ENCODE results near the gene EIPR1.

Gene EIPR1

GRCh38 chr2:3342324-3342723, 35.3 kb downstream of the EIPR1 start:
- DNase-seq: no peak
- H3K27me3 ChIP-seq (ENCODE audit: insufficient read depth, low read length, poor library complexity): no peaks in the 10 kb centered on the region
- no peak overlapping the region for H3K23ac ChIP-seq (ENCODE audit: low read length)
- H3K4me3 ChIP-seq (ENCODE audit: low read length): no peak overlapping the region
- H2BK120ac ChIP-seq (ENCODE audit: low read depth, low read length): no peak overlapping the region
- H2BK5ac ChIP-seq (ENCODE audit: low read length): no peak overlapping the region
- H3K4ac ChIP-seq (ENCODE audit: low read depth, low read length): no peak overlapping the region
- H3K79me2 ChIP-seq (ENCODE audit: control insufficient read depth, insufficient read depth, low read length): no peaks in the 10 kb centered on the region
- no peak overlapping the region for H4K5ac ChIP-seq (ENCODE audit: low read length)
- H3K56ac ChIP-seq (ENCODE audit: low read length): no peak overlapping the region
- no peak overlapping the region for H3K18ac ChIP-seq (ENCODE audit: low read length)
- no peak overlapping the region for H2AK5ac ChIP-seq (ENCODE audit: low read length)
- H3K4me1 ChIP-seq (ENCODE audit: control insufficient read depth, low read depth, low read length): no peaks in the 10 kb centered on the region
- H3K9ac ChIP-seq (ENCODE audit: low read length): no peak overlapping the region
- H3K27ac ChIP-seq (ENCODE audit: low read depth, low read length): no peak overlapping the region
- H3K79me1 ChIP-seq (ENCODE audit: low read length): peaks cover 3% of the 10 kb centered on the region
- no peaks in the 10 kb centered on the region for H3K36me3 ChIP-seq (ENCODE audit: control insufficient read depth, insufficient read depth, low read length)
- no peak overlapping the region for H2BK15ac ChIP-seq (replicated peaks; ENCODE audit: low read depth)
- H3K4me2 ChIP-seq (ENCODE audit: low read length): no peak overlapping the region
- no peak overlapping the region for H4K8ac ChIP-seq (ENCODE audit: low read depth, low read length)
- WGBS (ENCODE audit: extremely low coverage, insufficient coverage, low lambda C conversion rate): no CpG with 5 or more reads among the region's 9 CpGs

- H3K23ac ChIP-seq (ENCODE audit: low read length): no peak overlapping the region
- WGBS (ENCODE audit: extremely low coverage, insufficient coverage, low lambda C conversion rate): no CpG with 5 or more reads among the region's 8 CpGs
- no peaks in the 10 kb centered on the region for H3K79me2 ChIP-seq (ENCODE audit: control insufficient read depth, insufficient read depth, low read length)
- no peak overlapping the region for H3K4ac ChIP-seq (ENCODE audit: low read depth, low read length)
- no peak overlapping the region for H2BK15ac ChIP-seq (replicated peaks; ENCODE audit: low read depth)
- no peak for DNase-seq
- no peak overlapping the region for H3K56ac ChIP-seq (ENCODE audit: low read length)
- H4K8ac ChIP-seq (ENCODE audit: low read depth, low read length): no peak overlapping the region
- no peak overlapping the region for H2AK5ac ChIP-seq (ENCODE audit: low read length)
- no peak overlapping the region for H3K18ac ChIP-seq (ENCODE audit: low read length)
- H2BK120ac ChIP-seq (ENCODE audit: low read depth, low read length): no peak overlapping the region
- no peaks in the 10 kb centered on the region for H3K36me3 ChIP-seq (ENCODE audit: control insufficient read depth, insufficient read depth, low read length)
- no peaks in the 10 kb centered on the region for H3K27me3 ChIP-seq (ENCODE audit: insufficient read depth, low read length, poor library complexity)
- H3K9ac ChIP-seq (ENCODE audit: low read length): no peak overlapping the region
- H3K4me1 ChIP-seq (ENCODE audit: control insufficient read depth, low read depth, low read length): no peaks in the 10 kb centered on the region
- no peak overlapping the region for H3K27ac ChIP-seq (ENCODE audit: low read depth, low read length)
- no peak overlapping the region for H4K5ac ChIP-seq (ENCODE audit: low read length)
- peaks cover 3% of the 10 kb centered on the region for H3K79me1 ChIP-seq (ENCODE audit: low read length)
- no peak overlapping the region for H2BK5ac ChIP-seq (ENCODE audit: low read length)
- H3K4me3 ChIP-seq (ENCODE audit: low read length): no peak overlapping the region
- no peak overlapping the region for H3K4me2 ChIP-seq (ENCODE audit: low read length)
These were observed 36.3 kb downstream of the EIPR1 start for GRCh38 chr2:3341336-3341735.

GRCh38 chr2:3340144-3340543, 37.5 kb downstream of the EIPR1 start:
- Histone ChIP-seq H3K36me3 (ENCODE audit: control insufficient read depth, insufficient read depth, low read length) (no peaks in the 10 kb centered on the region), H3K27me3 (ENCODE audit: insufficient read depth, low read length, poor library complexity) (no peaks in the 10 kb centered on the region), H4K8ac (ENCODE audit: low read depth, low read length) (no peak overlapping the region), H3K18ac (ENCODE audit: low read length) (no peak overlapping the region), H3K4ac (ENCODE audit: low read depth, low read length) (no peak overlapping the region), H3K23ac (ENCODE audit: low read length) (no peak overlapping the region), H3K4me3 (ENCODE audit: low read length) (no peak overlapping the region), H2BK15ac (replicated peaks; ENCODE audit: low read depth) (no peak overlapping the region), H3K79me2 (ENCODE audit: control insufficient read depth, insufficient read depth, low read length) (no peaks in the 10 kb centered on the region), H3K79me1 (ENCODE audit: low read length) (peaks cover 3% of the 10 kb centered on the region), H2BK120ac (ENCODE audit: low read depth, low read length) (no peak overlapping the region), H2BK5ac (ENCODE audit: low read length) (no peak overlapping the region), H3K9ac (ENCODE audit: low read length) (no peak overlapping the region), H3K27ac (ENCODE audit: low read depth, low read length) (no peak overlapping the region), H4K5ac (ENCODE audit: low read length) (no peak overlapping the region), H3K4me2 (ENCODE audit: low read length) (no peak overlapping the region), H3K56ac (ENCODE audit: low read length) (no peak overlapping the region), H2AK5ac (ENCODE audit: low read length) (no peak overlapping the region), H3K4me1 (ENCODE audit: control insufficient read depth, low read depth, low read length) (no peaks in the 10 kb centered on the region)
- DNase-seq: no peak
- no CpG with 5 or more reads among the region's 10 CpGs for WGBS (ENCODE audit: extremely low coverage, insufficient coverage, low lambda C conversion rate)

- Histone ChIP-seq H3K27ac (ENCODE audit: low read depth, low read length) (no peak overlapping the region), H2AK5ac (ENCODE audit: low read length) (no peak overlapping the region), H2BK120ac (ENCODE audit: low read depth, low read length) (no peak overlapping the region), H2BK5ac (ENCODE audit: low read length) (no peak overlapping the region), H3K23ac (ENCODE audit: low read length) (no peak overlapping the region), H3K27me3 (ENCODE audit: insufficient read depth, low read length, poor library complexity) (no peaks in the 10 kb centered on the region), H2BK15ac (replicated peaks; ENCODE audit: low read depth) (no peak overlapping the region), H3K36me3 (ENCODE audit: control insufficient read depth, insufficient read depth, low read length) (peaks cover 2% of the 10 kb centered on the region), H3K79me2 (ENCODE audit: control insufficient read depth, insufficient read depth, low read length) (no peaks in the 10 kb centered on the region), H3K4me1 (ENCODE audit: control insufficient read depth, low read depth, low read length) (no peaks in the 10 kb centered on the region), H3K4ac (ENCODE audit: low read depth, low read length) (no peak overlapping the region), H4K5ac (ENCODE audit: low read length) (no peak overlapping the region), H3K18ac (ENCODE audit: low read length) (no peak overlapping the region), H4K8ac (ENCODE audit: low read depth, low read length) (no peak overlapping the region), H3K56ac (ENCODE audit: low read length) (no peak overlapping the region), H3K79me1 (ENCODE audit: low read length) (peaks cover 3% of the 10 kb centered on the region), H3K4me2 (ENCODE audit: low read length) (no peak overlapping the region), H3K4me3 (ENCODE audit: low read length) (no peak overlapping the region), H3K9ac (ENCODE audit: low read length) (no peak overlapping the region)
- DNase-seq: no peak
- WGBS (ENCODE audit: extremely low coverage, insufficient coverage, low lambda C conversion rate): no CpG with 5 or more reads among the region's 10 CpGs
These were observed 39.3 kb downstream of the EIPR1 start for GRCh38 chr2:3338340-3338739.

- Histone ChIP-seq H3K18ac (ENCODE audit: low read length) (no peak overlapping the region), H3K9ac (ENCODE audit: low read length) (no peak overlapping the region), H2AK5ac (ENCODE audit: low read length) (no peak overlapping the region), H3K23ac (ENCODE audit: low read length) (no peak overlapping the region), H2BK120ac (ENCODE audit: low read depth, low read length) (no peak overlapping the region), H4K5ac (ENCODE audit: low read length) (no peak overlapping the region), H3K4me2 (ENCODE audit: low read length) (no peak overlapping the region), H3K4me1 (ENCODE audit: control insufficient read depth, low read depth, low read length) (no peaks in the 10 kb centered on the region), H3K4me3 (ENCODE audit: low read length) (no peak overlapping the region), H3K56ac (ENCODE audit: low read length) (no peak overlapping the region), H3K4ac (ENCODE audit: low read depth, low read length) (no peak overlapping the region), H3K79me2 (ENCODE audit: control insufficient read depth, insufficient read depth, low read length) (no peaks in the 10 kb centered on the region), H3K79me1 (ENCODE audit: low read length) (peaks cover 3% of the 10 kb centered on the region), H4K8ac (ENCODE audit: low read depth, low read length) (no peak overlapping the region), H3K36me3 (ENCODE audit: control insufficient read depth, insufficient read depth, low read length) (peaks cover 2% of the 10 kb centered on the region), H2BK5ac (ENCODE audit: low read length) (no peak overlapping the region), H3K27ac (ENCODE audit: low read depth, low read length) (no peak overlapping the region), H3K27me3 (ENCODE audit: insufficient read depth, low read length, poor library complexity) (no peaks in the 10 kb centered on the region), H2BK15ac (replicated peaks; ENCODE audit: low read depth) (no peak overlapping the region)
- no peak for DNase-seq
- no CpG with 5 or more reads among the region's 2 CpGs for WGBS (ENCODE audit: extremely low coverage, insufficient coverage, low lambda C conversion rate)
These were observed 40.8 kb downstream of the EIPR1 start for GRCh38 chr2:3336844-3337243.

All from mesendoderm (in vitro differentiated cells).